ENCODE measurements around the gene GPHA2.

- TF ChIP-seq, protein P1, sequence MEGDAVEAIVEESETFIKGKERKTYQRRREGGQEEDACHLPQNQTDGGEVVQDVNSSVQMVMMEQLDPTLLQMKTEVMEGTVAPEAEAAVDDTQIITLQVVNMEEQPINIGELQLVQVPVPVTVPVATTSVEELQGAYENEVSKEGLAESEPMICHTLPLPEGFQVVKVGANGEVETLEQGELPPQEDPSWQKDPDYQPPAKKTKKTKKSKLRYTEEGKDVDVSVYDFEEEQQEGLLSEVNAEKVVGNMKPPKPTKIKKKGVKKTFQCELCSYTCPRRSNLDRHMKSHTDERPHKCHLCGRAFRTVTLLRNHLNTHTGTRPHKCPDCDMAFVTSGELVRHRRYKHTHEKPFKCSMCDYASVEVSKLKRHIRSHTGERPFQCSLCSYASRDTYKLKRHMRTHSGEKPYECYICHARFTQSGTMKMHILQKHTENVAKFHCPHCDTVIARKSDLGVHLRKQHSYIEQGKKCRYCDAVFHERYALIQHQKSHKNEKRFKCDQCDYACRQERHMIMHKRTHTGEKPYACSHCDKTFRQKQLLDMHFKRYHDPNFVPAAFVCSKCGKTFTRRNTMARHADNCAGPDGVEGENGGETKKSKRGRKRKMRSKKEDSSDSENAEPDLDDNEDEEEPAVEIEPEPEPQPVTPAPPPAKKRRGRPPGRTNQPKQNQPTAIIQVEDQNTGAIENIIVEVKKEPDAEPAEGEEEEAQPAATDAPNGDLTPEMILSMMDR (IDR thresholded peaks at IDR 0.05; ENCODE audit: poor library complexity, severe bottlenecking): no peak
- TF ChIP-seq EZH2 (IDR thresholded peaks at IDR 0.05; ENCODE audit: borderline replicate concordance, insufficient read depth, low read length, poor library complexity, severe bottlenecking): no peak
- TF ChIP-seq TAF1 (IDR thresholded peaks at IDR 0.05; ENCODE audit: low read depth): no peak
- no peak for TF ChIP-seq RAD21 (conservative IDR thresholded peaks at IDR 0.05)
- TF ChIP-seq POLR2AphosphoS5 (IDR thresholded peaks at IDR 0.05): no peak
- no peak for TF ChIP-seq EP300 (conservative IDR thresholded peaks at IDR 0.05; ENCODE audit: poor library complexity, severe bottlenecking)
- no peak for TF ChIP-seq MXI1 (conservative IDR thresholded peaks at IDR 0.05; ENCODE audit: poor library complexity, severe bottlenecking)
- no peak for TF ChIP-seq REST (IDR thresholded peaks at IDR 0.05; ENCODE audit: borderline replicate concordance)
These were observed 34.9 kb downstream of the GPHA2 start for GRCh38 chr11:64900774-64901173.
